GOT3 (cell line): ENCODE results near the gene DDIT3.
A peak's percentile ranks its signal among the peaks of the same experiment; 100 is the strongest.
"Not testable (repeated sequence)": the region's sequence is repeated elsewhere in the genome, so short reads cannot be mapped to it uniquely, and the experiment has no call there.

Experiments used
- DNase-seq: peaks from one replicate; lab custom pipeline; 2025; ENCODE audit warnings: mixed read lengths; lab: John Stamatoyannopoulos, UW

The DDIT3 gene

DNA sequence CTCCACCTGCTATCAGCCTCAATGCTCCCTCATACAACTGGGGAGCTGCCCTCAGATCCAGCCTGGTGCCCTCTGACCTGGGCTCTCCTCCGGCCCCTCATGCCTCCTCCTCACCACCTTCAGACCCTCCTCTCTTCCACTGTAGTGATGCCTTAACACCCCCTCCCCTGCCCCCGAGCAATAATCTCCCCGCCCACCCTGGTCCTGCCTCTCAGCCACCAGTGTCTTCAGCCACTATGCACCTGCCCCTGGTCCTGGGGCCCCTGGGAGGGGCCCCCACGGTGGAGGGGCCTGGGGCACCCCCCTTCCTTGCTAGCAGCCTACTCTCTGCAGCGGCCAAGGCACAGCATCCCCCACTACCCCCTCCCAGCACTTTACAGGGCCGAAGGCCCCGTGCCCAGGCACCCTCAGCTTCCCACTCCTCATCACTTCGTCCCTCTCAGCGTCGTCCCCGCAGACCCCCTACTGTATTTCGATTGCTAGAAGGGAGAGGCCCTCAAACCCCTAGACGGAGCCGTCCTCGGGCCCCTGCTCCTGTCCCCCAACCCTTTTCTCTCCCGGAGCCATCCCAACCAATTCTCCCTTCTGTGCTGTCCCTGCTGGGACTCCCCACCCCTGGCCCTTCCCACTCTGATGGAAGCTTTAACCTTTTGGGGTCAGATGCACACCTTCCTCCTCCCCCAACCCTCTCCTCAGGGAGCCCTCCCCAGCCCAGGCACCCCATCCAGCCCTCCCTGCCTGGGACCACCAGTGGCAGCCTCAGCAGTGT lies 5.5 kb upstream of the DDIT3 start:
- no peak for DNase-seq

- no peak for DNase-seq
These were observed 4.7 kb upstream of the DDIT3 start for GRCh38 chr12:57524814-57525614.

- no peak for DNase-seq
These were observed 3.6 kb upstream of the DDIT3 start for GRCh38 chr12:57523706-57524614.

DNA sequence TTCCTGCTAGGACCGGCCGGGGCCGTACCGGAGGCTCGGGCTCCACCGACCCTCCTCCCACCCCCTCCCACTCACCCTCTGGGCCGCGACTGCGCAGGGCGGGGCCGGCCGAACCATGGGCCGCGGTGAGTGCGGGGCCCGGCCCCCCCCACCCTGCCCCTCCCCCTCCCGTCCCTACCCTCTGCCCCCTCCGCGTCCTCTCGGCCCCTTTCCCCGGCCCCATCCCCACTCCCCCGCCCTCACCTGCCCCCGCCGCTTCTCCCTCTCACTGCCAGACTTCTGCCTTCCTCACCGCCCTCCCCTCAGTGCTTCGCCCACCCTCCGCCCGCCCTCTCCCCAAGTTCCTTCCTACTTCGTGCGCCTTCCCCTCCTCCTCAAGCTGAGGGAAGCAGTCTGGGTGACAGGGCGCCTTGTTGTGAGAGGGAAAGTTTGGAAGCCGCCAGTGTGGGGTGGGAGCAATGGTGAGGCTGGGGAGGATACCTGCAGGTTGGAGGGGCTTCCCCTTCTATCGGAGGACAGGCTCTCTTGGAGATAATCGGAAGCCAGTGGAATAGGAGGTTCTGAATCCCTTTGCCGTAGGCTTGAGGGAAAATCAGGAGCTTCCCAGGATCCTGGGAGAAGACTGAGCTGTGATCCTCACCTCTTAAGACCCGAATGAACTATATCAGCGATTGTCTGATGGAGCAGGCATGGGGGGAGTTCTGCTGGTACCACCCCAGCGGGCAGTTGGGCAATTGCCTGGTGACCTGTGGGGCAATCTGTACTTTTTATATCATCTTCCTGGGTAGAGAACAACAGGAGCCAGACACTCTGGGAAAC lies 2.8 kb upstream of the DDIT3 start:
- peak; percentile 91 for DNase-seq

- DNase-seq = peak; percentile 100
These were observed 1.9 kb upstream of the DDIT3 start, which contains the start of gene MBD6 for GRCh38 chr12:57522011-57522886. TSS of gene MBD6 (plus strand) at chr12:57522824. CDS start at chr12:57524304, 1,480 bp downstream.

- no peak for DNase-seq
These were observed 1.3 kb upstream of the DDIT3 start for GRCh38 chr12:57521525-57522010.

- no peak for DNase-seq
These were observed 590 bp downstream of the DDIT3 start for GRCh38 chr12:57519796-57520052.

- peak; percentile 98 for DNase-seq
These were observed 1.2 kb downstream of the DDIT3 start for GRCh38 chr12:57518920-57519795.

DNA sequence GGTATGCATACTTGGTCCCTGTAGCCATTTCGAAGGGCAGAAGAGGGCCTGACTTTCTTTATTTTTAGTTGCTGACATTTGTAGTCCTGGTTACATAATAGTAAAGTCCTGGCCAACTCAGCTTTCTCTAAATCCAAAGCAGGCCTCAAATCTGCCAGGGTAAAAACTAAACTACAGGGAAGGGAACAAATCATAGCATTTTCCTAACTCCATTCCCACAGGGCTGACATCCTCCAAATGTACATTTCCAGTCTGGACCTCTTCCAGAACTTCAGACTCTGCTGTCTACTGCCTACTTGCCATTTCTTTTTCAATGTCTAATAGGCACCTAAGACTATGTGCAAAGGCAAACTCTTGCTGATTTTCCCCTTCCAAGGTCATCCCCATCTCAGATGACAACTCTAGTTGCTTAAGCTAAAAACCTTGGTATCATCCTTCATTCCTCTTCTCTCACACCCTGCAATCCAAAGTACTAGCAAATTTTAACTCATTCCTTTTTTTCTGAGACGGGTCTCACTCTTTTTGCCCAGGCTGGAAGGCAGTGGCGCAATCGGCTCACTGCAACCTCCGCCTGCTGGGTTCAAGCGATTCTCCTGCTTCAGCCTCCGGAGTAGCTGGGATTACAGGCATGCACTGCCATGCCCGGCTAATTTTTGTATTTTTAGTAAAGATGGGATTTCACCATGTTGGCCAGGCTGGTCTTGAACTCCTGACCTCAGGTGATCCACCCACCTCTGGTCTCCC lies 2.0 kb downstream of the DDIT3 start:
- no peak for DNase-seq

DNA sequence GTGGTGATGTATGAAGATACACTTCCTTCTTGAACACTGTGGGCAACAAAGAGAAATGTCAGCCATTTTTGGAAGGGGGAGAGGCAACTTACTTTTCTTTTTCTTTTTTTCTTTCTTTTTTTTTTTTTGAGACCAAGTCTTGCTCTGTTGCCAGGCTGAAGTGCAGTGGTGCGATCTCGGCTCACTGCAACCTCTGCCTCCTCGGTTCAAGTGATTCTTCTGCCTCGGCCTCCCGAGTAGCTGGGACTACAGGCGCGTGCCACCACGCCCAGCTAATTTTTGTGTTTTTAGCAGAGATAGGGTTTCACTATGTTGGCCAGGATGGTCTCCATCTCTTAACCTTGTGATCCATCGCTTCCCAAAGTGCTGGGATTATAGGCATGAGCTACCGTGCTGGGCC lies 2.6 kb downstream of the DDIT3 start:
- not testable (repeated sequence) for DNase-seq

- DNase-seq = peak; percentile 67
These were observed 3.1 kb downstream of the DDIT3 start for GRCh38 chr12:57517187-57517586.

- DNase-seq = no peak
These were observed 3.6 kb downstream of the DDIT3 start for GRCh38 chr12:57516617-57517153.

DNA sequence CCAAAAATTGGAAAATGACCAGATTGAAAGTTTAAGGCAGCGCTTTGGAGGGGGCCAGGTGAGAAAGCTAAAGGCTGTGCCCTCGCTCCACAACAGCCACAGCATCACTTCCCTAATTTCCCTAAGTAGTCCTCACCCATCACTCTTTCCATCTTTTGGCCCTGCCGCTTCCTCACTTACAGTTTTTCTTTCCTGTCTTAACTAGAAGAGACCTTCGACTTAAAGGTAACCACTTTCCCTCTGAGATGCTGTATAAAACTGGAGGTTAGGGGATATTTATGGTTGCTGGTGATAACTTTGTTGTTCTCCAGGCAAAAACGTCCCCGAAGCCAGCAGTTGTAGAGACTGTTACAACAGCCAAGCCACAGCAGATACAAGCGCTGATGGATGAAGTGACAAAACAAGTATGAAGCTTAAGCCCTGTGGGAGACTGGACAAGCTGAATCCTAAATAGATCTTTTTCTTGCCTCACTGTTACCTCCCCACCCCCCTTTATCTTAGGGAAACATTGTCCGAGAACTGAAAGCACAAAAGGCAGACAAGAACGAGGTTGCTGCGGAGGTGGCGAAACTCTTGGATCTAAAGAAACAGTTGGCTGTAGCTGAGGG lies 4.3 kb downstream of the DDIT3 start:
- DNase-seq = no peak

GRCh38 chr12:57515408-57515933 lies 4.8 kb downstream of the DDIT3 start:
- DNase-seq = no peak

DNA sequence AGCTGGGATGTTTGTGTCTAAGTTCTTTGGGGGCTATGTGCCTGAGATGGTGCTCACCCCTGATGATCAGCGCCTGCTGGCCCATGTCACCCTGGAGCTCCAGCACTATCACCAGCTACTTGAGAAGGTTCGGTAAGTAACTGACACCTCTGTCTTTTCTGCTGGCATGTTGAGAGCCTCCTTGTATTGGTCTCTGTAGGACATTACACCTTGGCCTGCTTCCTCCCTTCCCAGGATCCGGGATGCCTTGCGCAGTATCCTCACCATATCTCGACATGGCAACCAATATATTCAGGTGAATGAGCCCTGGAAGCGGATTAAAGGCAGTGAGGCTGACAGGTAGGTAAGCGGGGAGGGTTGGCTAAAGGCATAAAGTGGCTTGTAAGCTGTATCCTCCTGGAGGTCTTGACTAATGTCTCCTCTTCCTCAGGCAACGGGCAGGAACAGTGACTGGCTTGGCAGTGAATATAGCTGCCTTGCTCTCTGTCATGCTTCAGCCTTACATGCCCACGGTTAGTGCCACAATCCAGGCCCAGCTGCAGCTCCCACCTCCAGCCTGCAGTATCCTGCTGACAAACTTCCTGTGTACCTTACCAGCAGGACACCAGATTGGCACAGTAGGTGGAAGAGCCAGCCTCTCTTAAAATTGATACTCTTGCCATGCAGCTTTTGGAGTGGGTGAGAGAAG lies 5.5 kb downstream of the DDIT3 start:
- no peak for DNase-seq

DNA sequence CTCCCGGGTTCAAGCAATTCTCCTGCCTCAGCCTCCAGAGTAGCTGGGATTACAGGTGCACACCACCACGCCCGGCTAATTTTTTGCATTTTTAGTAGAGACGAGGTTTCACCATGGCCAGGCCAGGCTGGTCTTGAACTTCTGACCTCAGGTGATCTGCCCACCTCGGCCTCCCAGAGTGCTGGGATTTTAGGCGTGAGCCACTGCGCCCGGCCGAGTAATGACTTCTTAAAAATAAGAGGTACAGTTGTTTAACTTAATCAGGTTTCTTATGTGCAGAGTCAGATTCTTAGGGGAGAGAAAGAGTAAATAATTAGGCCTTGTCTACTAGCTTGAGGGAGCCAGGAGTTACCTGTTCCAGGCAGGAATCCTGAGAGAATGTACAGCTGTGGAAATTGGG lies 6.1 kb downstream of the DDIT3 start:
- not testable (repeated sequence) for DNase-seq

DNA sequence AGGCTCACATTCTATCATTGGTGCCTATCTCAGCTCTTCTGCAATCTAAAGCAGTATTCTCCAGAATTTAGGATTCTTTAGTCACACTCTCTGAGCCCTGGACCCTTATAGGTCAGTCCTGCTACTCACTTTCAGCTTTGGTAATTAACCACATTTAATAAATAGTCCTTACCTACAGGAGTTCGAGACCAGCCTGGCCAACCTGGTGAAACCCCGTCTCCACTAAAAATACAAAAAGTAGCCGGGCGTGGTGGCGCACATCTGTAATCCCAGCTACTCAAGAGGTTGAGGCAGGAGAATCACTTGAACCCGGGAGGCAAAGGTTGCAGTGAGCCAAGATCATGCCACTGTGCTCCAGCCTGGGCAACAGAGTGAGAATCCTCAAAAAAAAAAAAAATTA lies 6.6 kb downstream of the DDIT3 start:
- DNase-seq = not testable (repeated sequence)
